ENCODE measurements around the gene MTRF1.

MTRF1 gene

DNA sequence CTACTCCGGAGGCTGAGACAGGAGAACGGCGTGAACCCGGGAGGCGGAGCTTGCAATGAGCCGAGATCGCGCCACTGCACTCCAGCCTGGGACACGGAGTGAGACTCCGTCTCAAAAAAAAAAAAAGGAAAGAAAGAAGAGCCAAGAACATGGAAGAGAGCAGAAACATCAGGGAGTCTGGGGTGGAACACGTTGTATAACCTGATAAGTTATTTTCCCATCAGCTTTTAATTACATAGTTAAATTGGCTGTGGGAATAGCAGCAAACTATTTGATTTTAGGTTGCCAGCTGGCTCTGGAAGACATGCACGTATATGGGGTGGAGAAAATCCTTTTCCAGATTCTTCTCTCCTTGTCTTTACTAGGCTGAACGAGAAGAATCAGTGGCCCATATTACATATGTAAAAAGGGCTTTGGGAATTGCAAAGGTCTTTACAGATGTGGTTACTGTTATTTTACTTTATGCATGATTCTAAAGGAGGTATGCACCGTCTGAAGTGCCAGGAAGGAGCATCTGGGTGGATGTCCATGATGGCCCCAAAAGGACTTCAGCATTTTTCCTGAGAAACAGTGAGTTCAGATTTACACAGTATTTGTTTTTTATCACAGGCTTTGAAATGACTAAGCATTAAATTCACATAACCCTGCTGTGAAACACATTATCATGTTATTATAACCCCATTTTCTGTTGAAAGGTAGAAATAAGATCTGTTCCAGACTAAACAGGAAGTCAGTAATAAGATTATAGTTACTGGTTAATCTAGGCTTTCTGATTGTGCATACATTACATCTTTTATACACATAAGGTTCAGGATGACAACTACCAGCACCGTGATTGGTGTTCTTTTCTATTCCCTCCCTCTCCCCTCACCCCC is 43.1 kb upstream of the MTRF1 start:
- no peak overlapping the region for H3K4me3 ChIP-seq (ENCODE audit: low read depth, low read length, poor library complexity, severe bottlenecking)
- 0 out of 2 replicates have a peak, but pooled peaks cover 3% of the 10 kb centered on the region for H3K79me2 ChIP-seq (ENCODE audit: insufficient read depth, low read length)
- peaks cover 8% of the 10 kb centered on the region for H3K4me1 ChIP-seq (ENCODE audit: insufficient read depth, low read length, severe bottlenecking)
- no peaks in the 10 kb centered on the region for H3F3A ChIP-seq (ENCODE audit: insufficient read depth, low read length)
- no peaks in the 10 kb centered on the region for H3K27me3 ChIP-seq (ENCODE audit: insufficient read depth, low read length)
- H3K4me2 ChIP-seq (ENCODE audit: low read length): no peak overlapping the region
- no peak for TF ChIP-seq CTCF (IDR thresholded peaks at IDR 0.05; ENCODE audit: low read length)
- TF ChIP-seq EZH2 (IDR thresholded peaks at IDR 0.05; ENCODE audit: borderline replicate concordance, low read length): no peak
- H3K9me2 ChIP-seq (ENCODE audit: low read depth, low read length): no peaks in the 10 kb centered on the region
- no peak overlapping the region for H3K9ac ChIP-seq (ENCODE audit: low read length)
- no peaks in the 10 kb centered on the region for H3K36me3 ChIP-seq (ENCODE audit: insufficient read depth, low read length)
- no peaks in the 10 kb centered on the region for H3K9me3 ChIP-seq (ENCODE audit: low read length)
- H4K20me1 ChIP-seq (ENCODE audit: insufficient read depth, low read length): no peaks in the 10 kb centered on the region
- H3K27ac ChIP-seq (ENCODE audit: low read depth, low read length, poor library complexity, severe bottlenecking): no peak overlapping the region
- no peak overlapping the region for H2AFZ ChIP-seq (ENCODE audit: low read length)

DNA sequence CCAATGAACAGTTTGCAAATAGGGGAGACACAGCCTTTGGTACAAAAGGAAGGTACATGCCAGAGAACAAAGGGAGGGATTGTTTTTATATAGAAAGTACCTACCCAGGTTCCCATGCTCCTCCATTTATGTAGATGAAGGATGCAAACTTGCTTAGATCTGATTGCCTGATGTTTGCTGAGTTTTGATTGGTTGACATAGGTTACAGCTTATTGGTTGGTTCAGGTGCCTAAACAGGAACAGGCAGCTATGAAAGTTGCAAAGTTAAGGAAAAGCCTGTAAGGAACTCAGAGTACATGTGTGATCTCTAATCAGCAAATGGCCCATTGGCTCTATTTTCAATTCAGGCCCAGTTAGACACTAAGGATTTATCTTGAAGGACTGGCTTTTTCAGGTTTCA is 41.2 kb upstream of the MTRF1 start:
- Histone ChIP-seq H3K79me2 (ENCODE audit: insufficient read depth, low read length) (no peaks in the 10 kb centered on the region), H3K9me3 (ENCODE audit: low read length) (no peaks in the 10 kb centered on the region), H3K27ac (ENCODE audit: low read depth, low read length, poor library complexity, severe bottlenecking) (no peak overlapping the region), H3K4me2 (ENCODE audit: low read length) (no peak overlapping the region), H3K36me3 (ENCODE audit: insufficient read depth, low read length) (no peaks in the 10 kb centered on the region), H3K4me1 (ENCODE audit: insufficient read depth, low read length, severe bottlenecking) (no peaks in the 10 kb centered on the region), H3F3A (ENCODE audit: insufficient read depth, low read length) (no peaks in the 10 kb centered on the region), H3K9ac (ENCODE audit: low read length) (no peak overlapping the region), H4K20me1 (ENCODE audit: insufficient read depth, low read length) (no peaks in the 10 kb centered on the region), H3K27me3 (ENCODE audit: insufficient read depth, low read length) (no peaks in the 10 kb centered on the region), H2AFZ (ENCODE audit: low read length) (no peak overlapping the region), H3K4me3 (ENCODE audit: low read depth, low read length, poor library complexity, severe bottlenecking) (no peak overlapping the region), H3K9me2 (ENCODE audit: low read depth, low read length) (no peaks in the 10 kb centered on the region)
- TF ChIP-seq CTCF (IDR thresholded peaks at IDR 0.05; ENCODE audit: low read length) (no peak), EZH2 (IDR thresholded peaks at IDR 0.05; ENCODE audit: borderline replicate concordance, low read length) (no peak)

GRCh38 chr13:41302743-41303142 is 39.4 kb upstream of the MTRF1 start:
- Histone ChIP-seq H3K4me2 (ENCODE audit: low read length) (no peak overlapping the region), H3K4me3 (ENCODE audit: low read depth, low read length, poor library complexity, severe bottlenecking) (no peak overlapping the region), H3K27me3 (ENCODE audit: insufficient read depth, low read length) (no peaks in the 10 kb centered on the region), H3K9me3 (ENCODE audit: low read length) (no peaks in the 10 kb centered on the region), H3K36me3 (ENCODE audit: insufficient read depth, low read length) (no peaks in the 10 kb centered on the region), H3K27ac (ENCODE audit: low read depth, low read length, poor library complexity, severe bottlenecking) (no peak overlapping the region), H4K20me1 (ENCODE audit: insufficient read depth, low read length) (no peaks in the 10 kb centered on the region), H3K9ac (ENCODE audit: low read length) (no peak overlapping the region), H3K9me2 (ENCODE audit: low read depth, low read length) (no peaks in the 10 kb centered on the region), H3F3A (ENCODE audit: insufficient read depth, low read length) (no peaks in the 10 kb centered on the region), H3K79me2 (ENCODE audit: insufficient read depth, low read length) (no peaks in the 10 kb centered on the region), H2AFZ (ENCODE audit: low read length) (no peak overlapping the region), H3K4me1 (ENCODE audit: insufficient read depth, low read length, severe bottlenecking) (no peaks in the 10 kb centered on the region)
- no peak for TF ChIP-seq EZH2 (IDR thresholded peaks at IDR 0.05; ENCODE audit: borderline replicate concordance, low read length)
- TF ChIP-seq CTCF (IDR thresholded peaks at IDR 0.05; ENCODE audit: low read length): no peak

All from OCI-LY1 (cell line).